Measurements from ENCODE around the gene CA5B.

- TF ChIP-seq CTCF (IDR thresholded peaks at IDR 0.05; ENCODE audit: low read depth, low read length, poor library complexity, severe bottlenecking) = no peak
- no peak for TF ChIP-seq EZH2phosphoT487 (IDR thresholded peaks at IDR 0.05; ENCODE audit: borderline replicate concordance, low read length)
Measured at GRCh38 chrX:15714529-15714928, 23.5 kb upstream of the CA5B start.

All from DOHH2 (cell line).